Measurements from ENCODE around the gene JMJD7. TPM values are rescaled to one million over a fixed set of nuclear protein-coding genes. Genes with fewer than 3 reads are reported as not detected.

JMJD7 gene
- total and polyA plus RNA-seq, 2 donors (not counting 1 experiment from before 2014, with no cell fraction given), result 33.4 to 43.9 TPM

GRCh38 chr15:41797201-41797944 is 30.5 kb upstream of the JMJD7 start:
- ATAC-seq (ENCODE audit: low read depth) (no peak), DNase-seq (no peak)
- Mint-ChIP-seq H3K9me3 (ENCODE audit: insufficient read depth) (no peaks in the 10 kb centered on the region), H3K27ac (no peak overlapping the region), H3K27me3 (no peaks in the 10 kb centered on the region), H3K4me3 (no peak overlapping the region), H3K4me1 (peaks cover 19% of the 10 kb centered on the region)
- Histone ChIP-seq H3K27me3 (replicated peaks in 1 of 4; ENCODE audit: control extremely low read depth in 1 of 4, control insufficient read depth in 3 of 4, insufficient read depth in 4 of 4, low read length in 3 of 4) (no peaks in the 10 kb centered on the region), H3K4me2 (replicated peaks; ENCODE audit: low read depth, low read length, poor library complexity, severe bottlenecking) (no peak overlapping the region), H3K9ac (ENCODE audit: low read length) (no peak overlapping the region), H3K4me3 (ENCODE audit: control extremely low read depth in 1 of 5, extremely low read depth in 1 of 5, insufficient read depth in 1 of 5, low read depth in 2 of 5, low read length in 4 of 5) (no peak overlapping the region), H3K9me3 (ENCODE audit: control extremely low read depth in 1 of 3, control insufficient read depth in 2 of 3, insufficient read depth in 1 of 3, low read length in 2 of 3) (peaks cover 0 to 3% (median 0%) of the 10 kb centered on the region in 3 donors), H3K36me3 (replicated peaks in 1 of 2; ENCODE audit: control extremely low read depth in 1 of 2, control insufficient read depth in 1 of 2, extremely low read depth in 1 of 2, insufficient read depth in 2 of 2, low read length in 1 of 2) (peaks cover 2 to 13% of the 10 kb centered on the region in 2 experiments), H4K20me1 (ENCODE audit: control insufficient read depth, insufficient read depth, low read length, poor library complexity, severe bottlenecking) (no peaks in the 10 kb centered on the region), H3K4me1 (ENCODE audit: control insufficient read depth in 2 of 2, insufficient read depth in 2 of 2, low read length in 2 of 2) (peaks cover 3 to 9% of the 10 kb centered on the region in 2 donors), H3K79me2 (ENCODE audit: control insufficient read depth, insufficient read depth, low read length) (no peaks in the 10 kb centered on the region), H3K27ac (ENCODE audit: low read length in 2 of 2) (no peak overlapping the region), H2AFZ (ENCODE audit: insufficient read depth, low read depth, low read length, poor library complexity, severe bottlenecking) (no peak overlapping the region)
- no peak for TF ChIP-seq CTCF (IDR thresholded peaks at IDR 0.05)
- TF ChIP-seq EZH2 (IDR thresholded peaks at IDR 0.05; ENCODE audit: borderline replicate concordance, insufficient read depth, low read depth, low read length, poor library complexity, severe bottlenecking), result no peak
- ChIA-PET CTCF (interaction anchor here (1.0 to 5.1 kb wide), 3 partner anchors 12 to 25 kb away, joined by 4 to 35 read pairs (median 12); partner anchors contain the start of gene MAPKBP1), POLR2A (no interaction called here)
- intact Hi-C loops (cut with micrococcal nuclease), result no loop called here
- WGBS (ENCODE audit: insufficient coverage), result 45% methylated on average over 1 of the region's 8 CpGs

All from B cell (primary cell).